IPS DF 6.9 (cell line): Measurements from ENCODE around the gene TMEM9.

Source experiments
- DNase-seq: peaks from one replicate; pipeline ENCODE4 v3.0.0-alpha.2; 2013; ENCODE audit warnings: low read depth, low spot score
- H3K27ac ChIP-seq: one replicate; pipeline ENCODE4 v1.5.1; 2013; ENCODE audit warnings: low read length, control low read depth
- H3K27me3 ChIP-seq: 2 replicates; pipeline ENCODE4 v1.6.1; 2013; ENCODE audit warnings: mild to moderate bottlenecking, low read length; ENCODE audit not compliant: control insufficient read depth, insufficient read depth
- H3K36me3 ChIP-seq: 2 replicates; pipeline ENCODE4 v1.6.1; 2013; ENCODE audit warnings: low read length; ENCODE audit not compliant: control insufficient read depth, insufficient read depth
- H3K4me1 ChIP-seq: 2 replicates; pipeline ENCODE4 v1.6.1; 2013; ENCODE audit warnings: low read length; ENCODE audit not compliant: control insufficient read depth, insufficient read depth
- H3K4me3 ChIP-seq: 2 replicates; pipeline ENCODE4 v1.5.1; 2013; ENCODE audit warnings: mild to moderate bottlenecking, low read length
- H3K9me3 ChIP-seq: 2 replicates; pipeline ENCODE4 v1.6.1; 2013; ENCODE audit warnings: low read length, inconsistent platforms; ENCODE audit not compliant: control insufficient read depth, insufficient read depth
- WGBS: extraction: QIAGEN DNeasy Blood & Tissue Kit; methylation state at CpG from one replicate; pipeline ENCODE4 v1.1.7; 2013; ENCODE audit warnings: mixed read lengths, missing lambda C conversion rate; ENCODE audit not compliant: insufficient read length, insufficient coverage; 5-methylcytosine and 5-hydroxymethylcytosine counted together

TMEM9 gene

DNA sequence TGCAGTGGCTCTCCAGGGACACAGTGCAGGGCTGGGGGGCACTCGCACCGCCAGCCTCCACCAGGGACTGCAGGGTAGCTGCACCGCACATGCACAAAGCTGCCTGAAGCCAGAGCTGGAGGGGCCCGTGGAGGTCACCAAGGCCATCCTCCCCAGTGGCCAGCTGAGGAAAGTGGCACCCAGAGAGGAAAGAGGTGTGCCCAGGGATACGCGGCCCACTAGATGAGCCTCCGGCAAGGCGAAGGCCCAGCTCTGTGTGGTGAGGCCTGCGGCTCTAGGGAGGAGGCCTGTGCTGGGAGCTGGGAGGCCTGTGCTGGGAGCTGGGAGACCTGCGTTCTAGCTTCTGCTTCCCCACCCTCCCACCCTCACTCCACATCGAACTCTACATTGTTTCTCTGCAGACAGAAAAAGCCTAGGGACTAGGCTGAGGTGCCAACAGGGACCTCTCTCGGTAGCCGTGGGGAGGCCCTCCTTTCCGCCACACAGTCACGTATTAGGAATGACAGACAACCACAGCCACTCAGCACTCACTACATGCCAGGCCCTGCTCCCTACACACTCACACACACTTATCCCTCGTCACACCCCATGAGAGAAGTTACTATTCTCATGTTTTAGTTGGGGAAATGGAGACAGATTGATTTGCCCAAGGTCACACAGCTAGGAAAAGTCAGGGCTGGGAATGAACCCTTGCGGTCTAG is 26.4 kb downstream of the TMEM9 start:
- H3K36me3 ChIP-seq: no peaks in the 10 kb centered on the region
- DNase-seq: no peak
- H3K27me3 ChIP-seq: no peaks in the 10 kb centered on the region
- no peak overlapping the region for H3K27ac ChIP-seq
- H3K4me3 ChIP-seq: no peak overlapping the region
- H3K9me3 ChIP-seq: no peaks in the 10 kb centered on the region
- H3K4me1 ChIP-seq: peaks cover 6% of the 10 kb centered on the region
- WGBS: no CpG with 5 or more reads among the region's 17 CpGs

DNA sequence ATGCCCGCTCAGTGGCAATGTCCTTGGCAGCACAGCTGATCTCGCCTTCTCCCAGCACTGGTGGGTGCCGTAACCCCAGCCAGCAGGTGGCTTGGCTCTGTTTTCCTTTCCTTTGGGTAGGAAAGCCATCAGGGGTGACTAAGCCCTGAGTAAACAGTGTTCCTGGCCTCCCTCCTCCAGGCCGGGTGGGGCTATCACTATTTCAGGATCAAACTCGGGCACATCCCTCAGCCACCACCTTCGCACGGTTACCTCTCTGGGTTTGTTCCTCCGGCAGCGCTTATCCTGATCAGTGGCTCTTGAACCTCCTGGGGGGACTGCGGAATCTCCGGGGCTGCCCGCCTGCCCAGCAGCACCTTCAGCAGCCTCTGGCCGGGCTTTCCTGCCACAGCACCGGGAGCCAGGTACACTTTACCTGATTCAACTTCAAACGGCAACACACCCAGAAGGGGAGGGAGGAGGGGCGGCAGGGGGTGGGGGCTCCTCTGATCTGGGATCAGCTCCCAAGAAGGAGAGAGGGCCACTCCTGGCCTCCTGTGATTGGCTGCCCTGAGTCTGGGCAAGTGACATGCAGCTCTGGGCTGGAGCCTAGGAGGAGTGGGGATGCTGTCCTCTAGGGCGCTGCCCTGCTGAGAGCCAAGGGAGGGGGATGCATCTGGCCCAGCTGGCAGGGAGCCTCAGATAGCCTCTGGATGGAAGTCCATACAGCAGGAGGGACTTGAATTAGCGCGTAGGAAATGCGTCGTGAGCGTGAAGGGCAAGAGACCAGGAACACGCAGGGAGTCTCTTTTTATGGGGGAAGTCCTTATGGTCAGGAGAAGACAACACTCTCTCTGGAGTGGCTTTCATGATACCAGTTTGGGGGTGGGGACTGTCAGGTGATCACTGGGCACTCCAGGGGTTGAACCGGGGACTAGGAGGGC is 27.2 kb downstream of the TMEM9 start, which contains the start of gene ASCL5:
TSS of gene ASCL5 (minus strand) at position 353 of the 923 bp plus-strand sequence. CDS start 11,812 bp downstream, outside the sequence.
- Histone ChIP-seq H3K4me3 (no peak within 1 kb of the TSS), H3K27me3 (no peaks in the 10 kb centered on the region), H3K36me3 (no peaks in the 10 kb centered on the region), H3K9me3 (no peaks in the 10 kb centered on the region), H3K27ac (no peak within 1 kb of the TSS), H3K4me1 (peaks cover 6% of the 10 kb centered on the region)
- WGBS: no CpG with 5 or more reads among the region's 24 CpGs
- DNase-seq: peak; percentile 29

GRCh38 chr1:201126463-201126831 is 27.8 kb downstream of the TMEM9 start:
- Histone ChIP-seq H3K27ac (no peak overlapping the region), H3K27me3 (no peaks in the 10 kb centered on the region), H3K4me1 (peaks cover 6% of the 10 kb centered on the region), H3K4me3 (no peak overlapping the region), H3K9me3 (no peaks in the 10 kb centered on the region), H3K36me3 (no peaks in the 10 kb centered on the region)
- DNase-seq: no peak
- no CpG with 5 or more reads among the region's 3 CpGs for WGBS

- H3K27ac ChIP-seq: no peak overlapping the region
- peaks cover 6% of the 10 kb centered on the region for H3K4me1 ChIP-seq
- H3K36me3 ChIP-seq: no peaks in the 10 kb centered on the region
- H3K9me3 ChIP-seq: no peaks in the 10 kb centered on the region
- no peak overlapping the region for H3K4me3 ChIP-seq
- no peaks in the 10 kb centered on the region for H3K27me3 ChIP-seq
- no CpG with 5 or more reads among the region's 7 CpGs for WGBS
- no peak for DNase-seq
Measured at GRCh38 chr1:201125800-201126199, 28.5 kb downstream of the TMEM9 start.

GRCh38 chr1:201125019-201125418 is 29.3 kb downstream of the TMEM9 start:
- no CpG with 5 or more reads among the region's 9 CpGs for WGBS

DNA sequence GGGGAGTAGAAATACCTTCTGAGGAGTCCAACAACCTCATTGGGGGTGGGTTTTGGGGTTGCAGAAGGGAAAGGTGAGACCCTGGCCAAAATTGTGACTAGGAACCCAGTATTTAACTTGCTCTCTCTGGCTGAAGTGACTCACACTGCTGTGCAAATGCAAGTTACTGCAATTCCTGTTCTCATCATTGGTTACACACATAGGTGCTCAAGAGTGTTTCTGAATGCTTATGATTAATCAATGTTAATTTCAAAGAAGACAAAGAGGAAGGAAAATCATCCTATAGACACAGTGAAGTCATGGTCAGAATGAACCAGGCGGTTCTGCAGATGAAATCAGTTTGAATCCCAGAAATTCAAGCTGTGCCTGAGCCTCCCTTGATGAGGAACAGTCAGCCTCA is 30.4 kb downstream of the TMEM9 start:
- no CpG with 5 or more reads among the region's 1 CpG for WGBS
- H3K36me3 ChIP-seq: no peaks in the 10 kb centered on the region
- no peaks in the 10 kb centered on the region for H3K9me3 ChIP-seq
- no peak overlapping the region for H3K27ac ChIP-seq
- peaks cover 6% of the 10 kb centered on the region for H3K4me1 ChIP-seq
- no peaks in the 10 kb centered on the region for H3K27me3 ChIP-seq
- DNase-seq: no peak
- H3K4me3 ChIP-seq: no peak overlapping the region

More at GRCh38 chr1:201125019-201125418, 29.3 kb downstream of the TMEM9 start:
- H3K36me3 ChIP-seq: no peaks in the 10 kb centered on the region
- no peak for DNase-seq
- H3K27ac ChIP-seq: no peak overlapping the region
- H3K4me3 ChIP-seq: no peak overlapping the region
- peaks cover 6% of the 10 kb centered on the region for H3K4me1 ChIP-seq
- no peaks in the 10 kb centered on the region for H3K9me3 ChIP-seq
- no peaks in the 10 kb centered on the region for H3K27me3 ChIP-seq

DNA sequence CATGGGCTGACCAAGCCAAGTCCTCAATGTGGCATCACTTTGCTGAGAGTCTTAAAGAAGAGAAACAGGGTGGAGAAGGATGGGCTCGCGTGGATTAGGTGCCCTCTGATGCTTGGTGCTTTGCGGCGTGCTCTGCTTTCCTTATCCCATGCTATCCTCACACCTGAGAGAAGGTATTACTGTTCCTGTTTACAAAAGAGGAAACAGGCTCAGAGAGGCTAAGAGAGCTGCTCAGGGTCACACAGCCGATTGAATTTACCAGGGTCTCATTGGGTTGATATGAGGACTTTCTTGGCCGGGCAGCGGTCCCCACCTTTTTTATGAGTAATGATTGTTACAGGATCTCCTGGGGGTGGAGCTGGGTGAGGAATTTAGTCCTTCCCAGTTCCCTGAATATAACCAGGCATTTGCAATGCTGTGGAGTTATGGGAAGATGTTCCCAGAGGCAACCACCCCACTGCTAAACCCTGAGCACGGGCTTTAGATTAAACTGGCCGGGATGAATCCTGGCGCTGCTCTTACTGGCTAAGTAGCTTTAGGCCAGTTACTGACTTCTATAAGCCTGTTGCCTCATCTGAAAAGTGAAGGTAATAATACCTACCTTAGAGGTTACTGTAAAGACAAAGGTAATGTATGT is 31.8 kb downstream of the TMEM9 start:
- H3K36me3 ChIP-seq: no peaks in the 10 kb centered on the region
- no peaks in the 10 kb centered on the region for H3K27me3 ChIP-seq
- no peak for DNase-seq
- WGBS: no CpG with 5 or more reads among the region's 10 CpGs
- H3K9me3 ChIP-seq: no peaks in the 10 kb centered on the region
- H3K27ac ChIP-seq: no peak overlapping the region
- peaks cover 6% of the 10 kb centered on the region; the same call in 1 of the 2 replicates for H3K4me1 ChIP-seq
- H3K4me3 ChIP-seq: no peak overlapping the region

DNA sequence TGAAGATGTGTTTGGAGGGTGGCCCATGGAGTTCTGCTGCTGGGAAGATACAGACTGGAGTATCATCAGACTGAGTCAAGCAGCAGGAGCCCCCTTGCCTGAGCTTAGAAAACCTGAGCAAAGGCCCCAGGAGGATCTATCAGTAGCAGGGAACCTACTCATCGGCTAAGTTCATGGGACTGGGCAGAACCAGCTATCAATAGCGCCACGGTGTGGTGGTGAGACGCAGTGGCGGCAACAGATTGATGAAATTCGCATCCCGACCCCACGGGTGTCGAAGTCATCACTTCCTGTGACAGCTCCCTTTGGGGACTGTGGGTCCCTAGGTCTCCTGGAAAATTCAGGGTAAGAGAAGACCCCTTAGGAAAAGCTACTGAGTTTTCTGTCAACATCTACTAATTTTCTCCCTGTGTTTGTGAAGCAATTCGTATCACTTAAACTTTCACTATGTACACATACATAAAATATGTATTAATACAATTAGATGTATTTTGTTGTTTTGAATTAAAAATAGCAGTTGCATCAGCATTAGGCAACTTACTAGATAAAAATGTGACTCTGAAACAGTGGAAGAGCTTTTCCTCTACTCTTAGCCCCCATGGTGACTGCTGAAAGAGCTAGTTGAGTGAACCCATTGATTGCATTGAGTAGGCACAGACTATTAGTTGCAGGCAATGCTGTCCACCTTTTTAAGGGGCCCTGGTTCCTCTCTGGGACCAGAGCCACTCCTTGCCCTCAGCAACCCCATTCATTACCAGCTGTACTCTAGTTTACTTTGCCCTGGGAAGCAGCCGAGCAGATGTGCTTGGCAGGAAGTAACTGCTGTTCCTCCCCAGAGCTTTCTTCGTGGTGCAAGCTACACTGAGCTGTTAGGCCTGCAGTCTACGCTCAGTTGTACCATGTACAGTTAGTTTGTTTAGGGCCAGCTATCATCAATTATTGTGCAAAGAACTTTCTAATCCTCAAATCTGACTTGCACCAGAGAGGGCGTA is 34.8 kb downstream of the TMEM9 start:
- 0 out of 2 replicates have a peak, but pooled peaks cover 1% of the 10 kb centered on the region for H3K4me1 ChIP-seq
- peak; percentile 57 for DNase-seq
- H3K4me3 ChIP-seq: no peak overlapping the region
- H3K27me3 ChIP-seq: peaks cover 7% of the 10 kb centered on the region
- no peak overlapping the region for H3K27ac ChIP-seq
- no peaks in the 10 kb centered on the region for H3K9me3 ChIP-seq
- H3K36me3 ChIP-seq: no peaks in the 10 kb centered on the region
- no CpG with 5 or more reads among the region's 14 CpGs for WGBS

- WGBS: no CpG with 5 or more reads among the region's 2 CpGs
- no peak for DNase-seq
- Histone ChIP-seq H3K4me3 (no peak overlapping the region), H3K9me3 (no peaks in the 10 kb centered on the region), H3K4me1 (0 out of 2 replicates have a peak, but pooled peaks cover 1% of the 10 kb centered on the region), H3K27ac (no peak overlapping the region), H3K27me3 (peaks cover 7% of the 10 kb centered on the region), H3K36me3 (no peaks in the 10 kb centered on the region)
Measured at GRCh38 chr1:201116091-201116490, 38.2 kb downstream of the TMEM9 start.
